Activated CD4-positive, CD25-positive, alpha-beta regulatory T cell treated with anti-CD3 and anti-CD28 coated beads, Interleukin-2, amount 50 U/mL, for 16 hours (primary cell): ENCODE data around the gene AKAP11.
A peak's percentile ranks its signal among the peaks of the same experiment; 100 is the strongest.

ENCODE experiments used
- DNase-seq: peaks from one replicate; pipeline ENCODE4 v3.0.0-alpha.2; 2020; ENCODE audit warnings: low read depth, low spot score

AKAP11 gene

GRCh38 chr13:42271337-42272114 lies 426 bp upstream of the AKAP11 start:
- peak; percentile 83 for DNase-seq

DNA sequence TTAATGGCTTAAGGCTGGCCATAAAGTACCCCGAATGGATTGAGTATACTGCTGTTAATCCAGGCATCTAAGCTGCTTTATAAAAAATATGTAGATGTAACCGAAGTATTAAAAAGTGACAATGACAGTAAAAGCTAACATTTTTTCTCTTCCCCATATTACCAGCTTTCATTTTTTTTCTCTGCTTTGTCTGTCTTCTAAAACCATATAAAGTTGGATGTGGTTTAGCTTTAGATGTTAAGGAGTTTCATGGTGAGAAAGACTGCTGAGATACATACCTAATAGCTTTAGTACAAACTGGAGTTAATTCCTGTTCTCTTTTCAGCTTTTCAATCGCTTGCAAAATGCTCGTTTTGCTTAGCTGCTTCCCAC lies 838 bp downstream of the AKAP11 start:
- DNase-seq = no peak

- no peak for DNase-seq
These were observed 2.6 kb downstream of the AKAP11 start for GRCh38 chr13:42274386-42275097.

- no peak for DNase-seq
These were observed 3.1 kb downstream of the AKAP11 start for GRCh38 chr13:42275098-42275471.

- DNase-seq = peak; percentile 6
These were observed 3.6 kb downstream of the AKAP11 start for GRCh38 chr13:42275506-42275905.

- DNase-seq = no peak
These were observed 4.7 kb downstream of the AKAP11 start for GRCh38 chr13:42276683-42277082.

GRCh38 chr13:42277618-42278276 lies 5.8 kb downstream of the AKAP11 start:
- no peak for DNase-seq

- no peak for DNase-seq
These were observed 7.1 kb downstream of the AKAP11 start for GRCh38 chr13:42279080-42279479.

- no peak for DNase-seq
These were observed 8.0 kb downstream of the AKAP11 start for GRCh38 chr13:42279986-42280385.

- DNase-seq = no peak
These were observed 8.6 kb downstream of the AKAP11 start for GRCh38 chr13:42280537-42280936.

DNA sequence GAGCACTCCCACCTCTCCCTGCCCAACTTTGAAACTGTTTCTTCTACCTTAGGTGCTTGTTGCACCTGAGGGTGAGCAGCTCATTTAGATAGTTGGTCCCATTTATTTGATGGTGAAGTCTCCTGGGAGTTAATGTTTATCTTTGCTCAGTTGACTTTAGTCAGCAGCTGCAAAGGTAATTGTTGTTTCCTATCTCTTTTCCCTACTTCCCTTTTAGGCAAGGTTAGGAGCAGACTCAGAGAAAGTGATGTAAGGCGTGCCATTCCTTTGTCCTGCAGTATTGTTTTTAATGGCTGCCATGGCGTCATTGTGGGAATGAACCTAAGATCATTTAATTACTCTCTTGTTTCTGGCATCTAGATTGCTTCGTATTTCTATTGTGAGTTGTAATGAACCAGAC lies 11.6 kb downstream of the AKAP11 start:
- no peak for DNase-seq

DNA sequence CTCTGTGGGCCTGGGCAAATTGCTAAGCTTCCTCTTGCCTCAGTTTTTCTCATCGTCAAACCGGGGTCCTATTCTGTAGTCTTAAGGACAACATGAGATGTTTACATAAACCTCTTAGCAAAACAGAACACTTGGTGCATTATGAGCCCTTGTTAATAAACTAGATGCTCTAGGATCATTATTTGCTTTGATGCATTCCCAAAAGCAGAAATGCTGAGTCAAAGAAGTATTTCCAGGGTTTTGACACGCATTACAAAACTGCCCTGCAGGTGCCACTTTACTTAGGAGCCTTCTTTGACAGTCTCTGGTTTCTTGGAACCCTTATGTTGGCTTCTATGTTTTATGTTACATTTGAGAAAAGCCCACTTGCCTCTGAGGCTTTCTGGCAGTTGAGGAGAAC lies 12.1 kb downstream of the AKAP11 start:
- DNase-seq = no peak

DNA sequence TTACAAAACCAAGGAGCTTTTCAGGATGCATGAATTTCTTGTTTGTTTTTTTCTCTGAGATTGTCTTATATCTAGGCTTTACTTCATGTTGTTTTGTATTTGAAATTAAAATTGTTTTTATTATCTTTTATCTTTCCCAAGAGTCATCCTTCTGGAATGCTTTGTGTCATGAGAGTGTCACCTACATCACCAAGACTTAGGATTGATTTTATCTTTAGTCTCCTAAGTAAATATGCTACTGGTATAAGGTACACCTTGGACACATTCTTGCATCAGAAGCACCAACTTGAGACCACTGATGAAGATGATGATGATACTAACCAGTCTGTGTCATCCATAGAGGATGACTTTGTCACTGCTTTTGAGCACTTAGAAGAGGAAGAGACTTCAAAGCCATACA lies 26.4 kb downstream of the AKAP11 start:
- no peak for DNase-seq

DNA sequence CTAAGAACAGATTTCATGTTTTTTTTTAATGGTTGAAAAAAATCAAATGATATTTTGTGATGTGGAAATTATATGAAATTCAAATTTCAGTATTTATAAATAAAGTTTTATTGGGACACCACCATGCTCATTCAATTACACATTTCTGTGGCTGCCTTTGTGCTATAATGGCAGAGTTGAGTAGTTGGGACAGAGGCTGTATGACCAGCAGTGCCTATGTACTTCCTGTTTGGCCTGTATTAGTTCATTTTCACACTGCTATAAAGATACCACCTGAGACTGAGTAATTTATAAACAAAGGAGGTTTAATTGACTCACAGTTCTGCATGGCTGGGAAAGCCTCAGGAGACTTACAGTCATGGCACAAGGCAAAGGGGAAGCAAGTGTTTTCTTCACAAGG lies 33.6 kb downstream of the AKAP11 start:
- no peak for DNase-seq

DNA sequence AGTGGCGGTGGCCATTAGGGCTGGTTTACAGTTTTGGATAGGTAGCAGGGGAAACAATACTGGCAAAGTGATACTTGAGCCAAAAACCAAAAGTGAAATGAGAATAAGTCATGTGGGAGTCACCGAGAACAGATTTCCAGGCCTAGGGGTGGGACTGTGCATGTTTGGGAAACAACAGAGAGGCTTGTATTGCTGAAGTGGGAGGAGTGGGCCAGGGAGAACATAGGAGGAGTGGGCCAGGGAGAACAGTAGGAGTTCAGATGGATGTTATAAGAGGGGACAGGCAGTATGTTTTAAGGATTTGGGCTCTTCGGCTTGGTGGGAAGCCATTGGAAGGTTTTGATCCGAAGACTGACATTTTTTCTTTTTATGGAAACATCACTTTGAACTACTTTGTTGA lies 35.5 kb downstream of the AKAP11 start:
- DNase-seq = no peak

- DNase-seq = no peak
These were observed 41.0 kb downstream of the AKAP11 start for GRCh38 chr13:42312817-42313431.

DNA sequence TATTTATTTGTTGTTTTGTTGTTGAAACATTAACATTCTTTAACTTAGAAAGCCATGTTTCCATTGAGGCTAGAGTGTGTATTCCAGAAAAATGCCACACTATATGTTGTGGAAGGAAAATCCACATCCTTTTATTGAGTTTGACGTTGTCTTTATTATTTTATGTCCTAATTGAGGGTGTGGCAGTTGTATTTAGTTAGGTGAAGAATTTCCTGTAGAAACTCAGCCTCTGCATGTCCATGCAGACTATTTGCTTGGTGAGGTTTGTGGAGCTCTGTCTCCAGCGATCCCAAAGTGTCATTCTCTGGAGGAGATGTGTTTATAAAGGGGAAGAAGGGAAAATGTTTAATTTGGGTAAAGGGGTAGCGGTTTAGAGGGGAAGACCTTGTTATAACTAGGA lies 46.6 kb downstream of the AKAP11 start:
- DNase-seq = no peak

- no peak for DNase-seq
These were observed 48.4 kb downstream of the AKAP11 start for GRCh38 chr13:42320375-42320787.

DNA sequence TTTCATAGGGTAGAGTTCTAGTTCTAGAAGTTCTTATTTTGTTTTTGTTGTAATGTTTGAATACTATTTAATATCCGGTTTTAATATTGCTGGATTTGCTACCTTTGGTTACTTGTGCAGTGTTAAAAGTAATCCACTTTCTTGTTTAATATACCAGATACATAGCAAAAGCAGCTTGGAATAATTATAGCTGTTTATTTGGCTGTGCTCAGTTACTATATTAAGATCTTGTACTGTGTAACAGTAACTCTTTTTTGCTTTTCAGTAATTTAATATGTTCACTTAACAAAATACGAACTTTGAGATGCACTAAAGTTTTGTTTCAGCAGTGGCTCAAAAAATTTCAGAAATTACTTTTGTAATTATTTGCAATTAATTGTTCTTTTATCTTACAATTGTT lies 50.9 kb downstream of the AKAP11 start:
- DNase-seq = no peak

DNA sequence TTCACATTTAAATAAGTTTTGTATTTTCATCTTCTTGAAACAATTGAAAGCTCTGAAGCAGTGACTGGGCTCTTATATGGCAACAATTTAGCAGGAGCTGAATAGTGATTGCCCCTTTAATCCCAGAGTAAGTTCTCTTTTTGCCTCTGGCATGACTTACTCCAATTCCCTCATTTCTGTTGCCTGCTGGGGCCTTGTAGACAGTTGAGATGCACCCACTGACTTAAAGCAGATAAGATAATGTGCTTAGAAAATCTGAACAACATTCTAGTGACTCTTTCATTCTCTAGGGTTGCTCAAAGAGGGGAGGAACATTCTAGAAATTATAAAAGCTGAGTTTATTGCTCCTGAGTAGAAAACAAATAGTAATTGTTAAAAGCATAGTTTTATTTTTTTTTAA lies 52.8 kb downstream of the AKAP11 start:
- no peak for DNase-seq

DNA sequence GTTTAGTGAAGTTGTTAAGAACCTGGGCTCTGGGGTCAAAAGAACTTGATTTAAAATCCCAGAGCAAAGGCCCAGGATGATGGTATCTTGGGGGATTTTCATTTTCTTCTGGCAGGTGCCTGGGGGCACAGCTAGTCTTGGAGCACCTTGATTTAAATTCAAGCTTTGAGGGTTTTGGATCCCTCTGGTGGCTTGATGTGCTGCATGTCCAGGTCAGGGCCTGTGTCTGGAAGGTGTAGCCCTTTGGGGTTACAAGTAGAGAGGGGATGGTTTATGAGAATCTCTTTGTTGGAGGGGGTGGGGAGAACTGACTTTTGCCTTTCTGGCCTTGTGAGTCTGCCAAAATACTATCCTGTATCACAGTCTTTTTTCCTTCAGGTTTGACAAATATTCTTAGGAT lies 55.8 kb downstream of the AKAP11 start:
- no peak for DNase-seq

DNA sequence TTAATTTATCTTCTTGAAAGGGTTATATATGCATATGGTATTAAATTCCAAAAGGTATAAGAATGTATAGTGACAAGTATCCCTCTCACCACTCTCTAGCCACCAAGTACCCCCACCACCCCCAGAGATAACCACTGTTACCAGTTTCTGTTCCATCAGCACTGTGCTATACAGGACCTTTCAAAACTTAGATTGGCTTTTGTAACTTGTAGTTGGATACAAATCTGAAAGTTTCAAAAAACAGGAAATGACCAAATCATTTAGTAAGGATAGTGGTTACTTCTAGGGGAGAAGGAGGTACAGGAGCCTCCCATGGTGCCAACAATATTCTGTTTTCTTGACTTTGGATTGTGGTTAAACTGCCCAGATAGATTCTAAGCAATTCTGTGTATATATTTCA lies 56.7 kb downstream of the AKAP11 start:
- no peak for DNase-seq
